H1 (cell line): Measurements from ENCODE around the gene TPO. TPM values are rescaled to one million over a fixed set of nuclear protein-coding genes. Genes with fewer than 3 reads are reported as not detected.

Experiments
- CTCF ChIA-PET: fragments of 300-600 bp; sonication (Branson Sonifier 250); formaldehyde crosslinking; loops from one replicate; lab custom pipeline; 2021; ENCODE audit not compliant: partially characterized antibody; lab: Charles Lee
- POLR2A ChIA-PET: fragments of 300-600 bp; sonication (Branson Sonifier 250); formaldehyde crosslinking; loops from one replicate; lab custom pipeline; 2021; ENCODE audit warnings: inconsistent platforms; ENCODE audit not compliant: partially characterized antibody; lab: Charles Lee
- DNase-seq, 2 experiments: peaks; one replicate each; pipeline versions ENCODE4 v3.0.0 to v3.0.0-alpha.2; 2010 to 2022; ENCODE audit warnings: low spot score in 2 of 2, low read depth in 1 of 2, mixed read lengths in 1 of 2
- FAIRE-seq: peaks from 2 replicates; lab custom pipeline; 2011; peaks lifted over from hg19 to GRCh38; lab: Jason Lieb, UNC
- H2AFZ ChIP-seq: 2 replicates; pipeline ENCODE4 v1.8.1; 2012; ENCODE audit warnings: low read length, inconsistent platforms
- H2AK5ac ChIP-seq: 2 replicates; pipeline ENCODE4 v1.6.1; 2013; ENCODE audit warnings: low read depth, low read length
- H2BK120ac ChIP-seq: replicated peaks from 2 replicates; pipeline ENCODE3; 2013; ENCODE audit warnings: low read depth, low read length, inconsistent platforms
- H2BK12ac ChIP-seq: 2 replicates; pipeline ENCODE4 v1.6.1; 2013; ENCODE audit warnings: low read depth, low read length
- H2BK15ac ChIP-seq: 2 replicates; pipeline ENCODE4 v1.6.1; 2013; ENCODE audit warnings: low read length
- H2BK20ac ChIP-seq: 2 replicates; pipeline ENCODE4 v1.6.1; 2013; ENCODE audit warnings: low read length
- H2BK5ac ChIP-seq: 2 replicates; pipeline ENCODE4 v1.6.1; 2013; ENCODE audit warnings: low read depth, low read length
- H3K14ac ChIP-seq: 2 replicates; pipeline ENCODE4 v1.6.1; 2013; ENCODE audit warnings: inconsistent platforms; ENCODE audit not compliant: insufficient read length
- H3K18ac ChIP-seq: 2 replicates; pipeline ENCODE4 v1.6.1; 2013; ENCODE audit warnings: low read length; ENCODE audit errors: extremely low read depth
- H3K23ac ChIP-seq: 2 replicates; pipeline ENCODE4 v1.6.1; 2013; ENCODE audit warnings: inconsistent platforms; ENCODE audit not compliant: insufficient read length
- H3K23me2 ChIP-seq: 2 replicates; pipeline ENCODE4 v1.6.1; 2013; ENCODE audit warnings: low read depth, low read length
- H3K27ac ChIP-seq: 2 replicates; pipeline ENCODE4 v1.6.1; 2011; ENCODE audit warnings: low read depth, low read length, inconsistent platforms
- H3K27me3 ChIP-seq, 4 experiments: replicated peaks in 1 of 4; 1 replicate in 1 of 4; 2 replicates in 3 of 4; pipeline versions ENCODE4 v1.6.1 to v1.8.1; 2011 to 2013; ENCODE audit warnings: low read length in 3 of 4, mild to moderate bottlenecking in 3 of 4, inconsistent platforms in 2 of 4, mixed read lengths in 2 of 4, moderate library complexity in 1 of 4; ENCODE audit not compliant: control insufficient read depth in 3 of 4, insufficient read depth in 3 of 4; ENCODE audit errors: extremely low read depth in 1 of 4
- H3K36me3 ChIP-seq, 4 experiments: 2 replicates each; pipeline versions ENCODE4 v1.6.1 to v1.8.1; 2011 to 2013; ENCODE audit warnings: mild to moderate bottlenecking in 4 of 4, low read length in 3 of 4, moderate library complexity in 2 of 4, control low read depth in 1 of 4, inconsistent platforms in 1 of 4; ENCODE audit not compliant: insufficient read depth in 4 of 4, control insufficient read depth in 2 of 4
- H3K4ac ChIP-seq: replicated peaks from 2 replicates; pipeline ENCODE3; 2013; ENCODE audit warnings: low read length, low read depth, mixed read lengths, inconsistent platforms; ENCODE audit not compliant: insufficient read length
- H3K4me1 ChIP-seq, 4 experiments: replicated peaks in 1 of 4; 1 replicate in 1 of 4; 2 replicates in 3 of 4; pipeline versions ENCODE4 v1.6.1 to v1.8.1; 2011 to 2013; ENCODE audit warnings: low read length in 3 of 4, inconsistent platforms in 2 of 4, mixed read lengths in 1 of 4; ENCODE audit not compliant: insufficient read depth in 4 of 4, control insufficient read depth in 3 of 4
- H3K4me2 ChIP-seq, 2 experiments: 2 replicates each; pipeline versions ENCODE4 v1.6.1 to v1.8.1; 2011 to 2013; ENCODE audit warnings: low read depth in 2 of 2, low read length in 2 of 2, control low read depth in 1 of 2, inconsistent platforms in 1 of 2, mild to moderate bottlenecking in 1 of 2; ENCODE audit not compliant: insufficient read depth in 1 of 2
- H3K4me3 ChIP-seq, 4 experiments: fragments of 200-600, 300-600 bp in 1 of 4; sonication (generic), shearing (Covaris generic), sonication (Bioruptor Twin) in 1 of 4; 2 replicates each; pipeline versions ENCODE4 v1.5.1 to v1.8.1; 2011 to 2016; ENCODE audit warnings: low read length in 4 of 4, low read depth in 3 of 4, control low read depth in 2 of 4, inconsistent platforms in 2 of 4, mild to moderate bottlenecking in 2 of 4, mixed read lengths in 1 of 4, moderate library complexity in 1 of 4; ENCODE audit not compliant: insufficient read depth in 2 of 4; ENCODE audit errors: extremely low read depth in 1 of 4
- H3K56ac ChIP-seq: replicated peaks from 2 replicates; pipeline ENCODE3; 2013; ENCODE audit warnings: low read depth, mild to moderate bottlenecking, mixed read lengths, low read length, inconsistent platforms; ENCODE audit not compliant: insufficient read length
- H3K79me1 ChIP-seq: 2 replicates; pipeline ENCODE4 v1.6.1; 2013; ENCODE audit warnings: low read depth, low read length, control low read depth
- H3K79me2 ChIP-seq, 2 experiments: 2 replicates each; pipeline versions ENCODE4 v1.6.1 to v1.8.1; 2012 to 2013; ENCODE audit warnings: low read length in 2 of 2, mild to moderate bottlenecking in 2 of 2, inconsistent platforms in 1 of 2; ENCODE audit not compliant: insufficient read depth in 2 of 2, control insufficient read depth in 1 of 2
- H3K9ac ChIP-seq, 4 experiments: replicated peaks in 1 of 4; 1 replicate in 1 of 4; 2 replicates in 3 of 4; pipeline versions ENCODE4 v1.6.1 to v1.8.1; 2011 to 2013; ENCODE audit warnings: low read depth in 3 of 4, low read length in 3 of 4, control low read depth in 2 of 4, mild to moderate bottlenecking in 2 of 4, moderate library complexity in 2 of 4, inconsistent platforms in 1 of 4; ENCODE audit errors: extremely low read depth in 1 of 4
- H3K9me3 ChIP-seq, 2 experiments: 2 replicates each; pipeline versions ENCODE4 v1.6.1 to v1.8.1; 2012 to 2013; ENCODE audit warnings: mild to moderate bottlenecking in 2 of 2, moderate library complexity in 2 of 2, control low read depth in 1 of 2, inconsistent platforms in 1 of 2, low read depth in 1 of 2, low read length in 1 of 2, mixed read lengths in 1 of 2; ENCODE audit not compliant: insufficient read depth in 2 of 2
- H4K20me1 ChIP-seq, 2 experiments: replicated peaks in 1 of 2; 2 replicates each; pipeline versions ENCODE3 to v1.8.1; 2011 to 2013; ENCODE audit warnings: inconsistent platforms in 2 of 2, low read length in 2 of 2, mild to moderate bottlenecking in 1 of 2; ENCODE audit not compliant: insufficient read depth in 2 of 2, control insufficient read depth in 1 of 2
- H4K5ac ChIP-seq: 2 replicates; pipeline ENCODE4 v1.6.1; 2013; ENCODE audit warnings: low read length, low read depth, mixed read lengths, inconsistent platforms; ENCODE audit not compliant: insufficient read length
- H4K8ac ChIP-seq: 2 replicates; pipeline ENCODE4 v1.8.0; 2013; ENCODE audit warnings: mild to moderate bottlenecking, moderate library complexity, low read length, inconsistent platforms; ENCODE audit not compliant: insufficient read depth; ENCODE audit errors: extremely low read depth
- H4K91ac ChIP-seq: replicated peaks from 2 replicates; pipeline ENCODE3; 2013; ENCODE audit warnings: low read length, mixed read lengths, inconsistent platforms; ENCODE audit not compliant: insufficient read length
- CEBPB ChIP-seq: IDR thresholded peaks from 2 replicates; pipeline ENCODE4 v1.6.1; 2012; ENCODE audit warnings: low read depth, low read length
- CTBP2 ChIP-seq: IDR thresholded peaks from 2 replicates; pipeline ENCODE4 v1.7.0; 2011; ENCODE audit warnings: borderline replicate concordance, mild to moderate bottlenecking, moderate library complexity, mixed read lengths, low read length; ENCODE audit not compliant: insufficient read depth, insufficient read length
- EGR1 ChIP-seq: IDR thresholded peaks from 2 replicates; pipeline ENCODE4 v1.6.1; 2011; ENCODE audit warnings: low read depth, low read length, borderline replicate concordance
- EP300 ChIP-seq, 2 experiments: IDR thresholded peaks; 1 replicate in 1 of 2; 2 replicates in 1 of 2; pipeline ENCODE4 v1.6.1; 2011 to 2012; ENCODE audit warnings: low read depth in 2 of 2, low read length in 2 of 2, mild to moderate bottlenecking in 2 of 2, borderline replicate concordance in 1 of 2, inconsistent platforms in 1 of 2, moderate library complexity in 1 of 2
- RAD21 ChIP-seq, 2 experiments: IDR thresholded peaks in 1 of 2; conservative IDR thresholded peaks in 1 of 2; 2 replicates each; pipeline ENCODE4 v1.6.1; 2011; ENCODE audit warnings: low read depth in 2 of 2, low read length in 2 of 2, improper control_type of control experiment in 1 of 2, inconsistent platforms in 1 of 2, mild to moderate bottlenecking in 1 of 2, moderate library complexity in 1 of 2
- TCF12 ChIP-seq: IDR thresholded peaks from 2 replicates; pipeline ENCODE4 v1.6.1; 2011; ENCODE audit warnings: low read depth, mild to moderate bottlenecking, low read length
- TEAD4 ChIP-seq: IDR thresholded peaks from 2 replicates; pipeline ENCODE4 v1.6.1; 2012; ENCODE audit warnings: low read depth, low read length, inconsistent platforms, mixed read lengths
- WGBS, 2 experiments: shearing (Covaris generic) in 1 of 2; methylation state at CpG; one replicate each; pipeline versions ENCODE4 v1.1.6 to v1.1.7; 2013 to 2015; ENCODE audit warnings: low lambda C conversion rate in 2 of 2, mixed read lengths in 2 of 2, inconsistent platforms in 1 of 2, low coverage in 1 of 2, missing lambda C conversion rate in 1 of 2; ENCODE audit not compliant: insufficient replicate concordance in 2 of 2, insufficient coverage in 1 of 2, insufficient read length in 1 of 2; ENCODE audit errors: extremely low coverage in 1 of 2, missing lambda C conversion rate in 1 of 2; 5-methylcytosine and 5-hydroxymethylcytosine counted together
- polyA plus RNA-seq, 7 experiments: library from polyadenylated mRNA; depleted of rRNA in 3 of 7; stranded (reverse) in 5 of 7; unstranded in 2 of 7; fragments of >200 nt in 5 of 7; fragments of 200-250 nt in 2 of 7; gene quantifications; 1 replicate in 5 of 7; 2 replicates in 1 of 7; 4 replicates in 1 of 7; pipeline versions ENCODE4 v1.2.1 to v1.2.3, GENCODE V29; 2011 to 2013; ENCODE audit warnings: missing spikeins in 2 of 7, mixed read lengths in 2 of 7
- total RNA-seq: library from RNA; stranded (reverse); fragmentation: NEBNext Ultra II Directional; extraction: Animal tissue kit (Norgen Biotek cat#: 25700); gene quantifications from 2 replicates; pipeline ENCODE4 v1.2.1, GENCODE V29; 2021

Gene TPO
- total and polyA plus RNA-seq, 2 of the 8 experiments (the other 6 are each of a cell fraction or from before 2014, with no cell fraction given), result not detected

DNA sequence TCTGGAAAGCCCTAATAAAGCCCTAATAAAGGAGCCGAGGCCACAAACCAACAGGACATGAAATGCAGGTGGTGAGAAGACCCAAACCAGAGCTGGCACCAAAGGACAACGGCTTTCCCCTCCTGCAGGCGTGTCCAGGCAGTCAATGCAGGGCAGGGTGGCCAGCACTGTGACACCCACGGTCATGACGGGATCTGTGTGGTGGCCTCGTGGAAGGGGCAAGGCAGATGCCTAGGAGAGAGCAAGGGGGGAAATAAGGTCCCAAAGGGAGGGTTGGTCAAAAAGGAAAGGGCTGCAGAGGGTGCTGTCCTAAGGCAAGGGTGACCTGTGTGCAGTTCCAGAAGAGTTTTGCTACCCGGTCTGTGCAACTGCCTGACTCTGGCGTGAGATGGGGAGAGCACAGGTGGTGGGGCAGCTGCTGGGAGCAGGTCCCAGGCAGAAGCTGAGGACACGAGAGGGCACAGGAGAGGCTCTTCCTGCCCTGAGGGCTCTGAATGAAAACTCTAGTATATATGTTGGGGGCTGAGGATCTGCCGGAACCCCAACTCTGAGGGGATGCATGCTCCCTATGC is 156.7 kb downstream of the TPO start:
- Histone ChIP-seq H2BK15ac (no peak overlapping the region), H4K91ac (no peak overlapping the region), H3K18ac (no peak overlapping the region), H3K23ac (no peak overlapping the region), H3K9me3 (peaks cover 2 to 6% of the 10 kb centered on the region in 2 experiments; a peak in 2 of 4 replicates), H4K5ac (no peak overlapping the region), H4K8ac (no peak overlapping the region), H4K20me1 (no peaks in the 10 kb centered on the region), H3K36me3 (no peaks in the 10 kb centered on the region), H3K14ac (no peak overlapping the region), H2AK5ac (no peak overlapping the region), H3K9ac (no peak overlapping the region), H2AFZ (no peak overlapping the region), H2BK5ac (no peak overlapping the region), H3K79me1 (no peaks in the 10 kb centered on the region), H2BK120ac (no peak overlapping the region), H3K23me2 (no peaks in the 10 kb centered on the region), H3K4ac (no peak overlapping the region), H2BK12ac (no peak overlapping the region), H2BK20ac (no peak overlapping the region), H3K4me1 (no peaks in the 10 kb centered on the region), H3K27me3 (no peaks in the 10 kb centered on the region), H3K79me2 (no peaks in the 10 kb centered on the region), H3K56ac (no peak overlapping the region), H3K4me3 (no peak overlapping the region), H3K4me2 (no peak overlapping the region), H3K27ac (no peak overlapping the region)
- no peak for DNase-seq
- ChIA-PET CTCF (interaction anchor here (0.6 to 1.0 kb wide), 2 partner anchors 19 kb away, joined by 3 read pairs; no protein-coding TSS in a partner anchor), POLR2A (interaction anchor here (0.7 kb wide), 2 partner anchors 13 to 149 kb away, joined by 3 read pairs; no protein-coding TSS in a partner anchor)
- 87% methylated on average over 10 of the region's 10 CpGs; no CpG with 5 or more reads in 1 of the 2 experiments for WGBS, 2 experiments
- FAIRE-seq, result no peak
- TF ChIP-seq EP300 (IDR thresholded peaks at IDR 0.05; ENCODE audit: borderline replicate concordance in 1 of 2, low read depth in 2 of 2, low read length in 2 of 2) (no peak), TCF12 (no peak), TEAD4 (no peak), CTBP2 (no peak), RAD21 (IDR thresholded peaks at IDR 0.05 in 1 of 2, conservative IDR thresholded peaks at IDR 0.05 in 1 of 2; ENCODE audit: low read depth in 2 of 2, low read length in 2 of 2) (no peak), EGR1 (no peak), CEBPB (no peak)
